Measurements from ENCODE around the gene TRAPPC2. TPM values are rescaled to one million over a fixed set of nuclear protein-coding genes. Genes with fewer than 3 reads are reported as not detected.

TRAPPC2 gene
- total RNA-seq, 1 donor from 2014 or later, result 12.4 TPM

DNA sequence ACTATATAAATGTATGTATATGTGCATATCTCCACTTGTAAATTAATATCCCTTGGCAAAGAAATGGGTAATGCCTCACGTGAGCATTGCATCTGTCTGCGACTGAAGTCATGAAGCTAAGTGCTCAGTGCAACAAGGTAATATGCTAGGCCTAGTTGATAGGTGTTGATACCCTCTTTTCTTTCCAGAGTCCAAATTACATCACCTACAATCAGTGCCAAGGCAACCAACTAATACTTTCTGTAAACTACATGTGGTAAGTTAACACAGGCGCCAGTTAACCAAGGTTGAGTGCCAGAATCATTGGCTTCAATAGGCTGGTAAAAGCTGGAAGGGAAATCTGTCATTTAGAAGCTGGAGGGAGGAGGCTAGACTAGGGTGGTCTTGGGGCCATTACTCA, 41.4 kb upstream of the TRAPPC2 start:
- Mint-ChIP-seq H3K4me3 (ENCODE audit: unreplicated experiment) (no peak overlapping the region), H3K27ac (ENCODE audit: unreplicated experiment) (no peak overlapping the region), H3K36me3 (ENCODE audit: low read depth, unreplicated experiment) (no peaks in the 10 kb centered on the region), H3K27me3 (ENCODE audit: unreplicated experiment) (no peaks in the 10 kb centered on the region), H3K4me1 (ENCODE audit: unreplicated experiment) (no peaks in the 10 kb centered on the region), H3K9me3 (ENCODE audit: unreplicated experiment) (no peaks in the 10 kb centered on the region)
- no peak for DNase-seq (ENCODE audit: low spot score)
- TF ChIP-seq, protein P1, sequence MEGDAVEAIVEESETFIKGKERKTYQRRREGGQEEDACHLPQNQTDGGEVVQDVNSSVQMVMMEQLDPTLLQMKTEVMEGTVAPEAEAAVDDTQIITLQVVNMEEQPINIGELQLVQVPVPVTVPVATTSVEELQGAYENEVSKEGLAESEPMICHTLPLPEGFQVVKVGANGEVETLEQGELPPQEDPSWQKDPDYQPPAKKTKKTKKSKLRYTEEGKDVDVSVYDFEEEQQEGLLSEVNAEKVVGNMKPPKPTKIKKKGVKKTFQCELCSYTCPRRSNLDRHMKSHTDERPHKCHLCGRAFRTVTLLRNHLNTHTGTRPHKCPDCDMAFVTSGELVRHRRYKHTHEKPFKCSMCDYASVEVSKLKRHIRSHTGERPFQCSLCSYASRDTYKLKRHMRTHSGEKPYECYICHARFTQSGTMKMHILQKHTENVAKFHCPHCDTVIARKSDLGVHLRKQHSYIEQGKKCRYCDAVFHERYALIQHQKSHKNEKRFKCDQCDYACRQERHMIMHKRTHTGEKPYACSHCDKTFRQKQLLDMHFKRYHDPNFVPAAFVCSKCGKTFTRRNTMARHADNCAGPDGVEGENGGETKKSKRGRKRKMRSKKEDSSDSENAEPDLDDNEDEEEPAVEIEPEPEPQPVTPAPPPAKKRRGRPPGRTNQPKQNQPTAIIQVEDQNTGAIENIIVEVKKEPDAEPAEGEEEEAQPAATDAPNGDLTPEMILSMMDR (IDR thresholded peaks at IDR 0.05; ENCODE audit: unreplicated experiment), result no peak

DNA sequence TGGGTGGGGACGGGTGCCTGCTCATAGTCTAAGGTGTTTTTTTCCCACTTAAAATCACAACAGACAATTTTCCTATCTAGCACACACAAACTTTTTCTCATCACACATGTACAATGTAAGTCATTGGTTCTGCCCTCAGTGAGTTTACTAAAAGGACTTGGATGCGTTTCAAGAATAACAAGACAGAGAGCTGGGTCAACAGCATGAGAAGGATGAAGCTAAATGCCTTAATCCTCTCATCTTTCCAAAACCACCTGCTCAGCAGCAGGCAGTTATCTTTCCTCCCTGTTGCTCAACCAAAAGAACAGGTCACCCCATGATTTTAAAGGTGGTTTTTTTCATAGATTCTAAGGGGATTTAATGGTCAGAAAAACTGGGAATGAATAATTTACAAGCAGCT, 40.3 kb upstream of the TRAPPC2 start:
- DNase-seq (ENCODE audit: low spot score), result no peak
- H3K27me3 Mint-ChIP-seq (ENCODE audit: unreplicated experiment), result no peaks in the 10 kb centered on the region
- no peak overlapping the region for H3K27ac Mint-ChIP-seq (ENCODE audit: unreplicated experiment)
- TF ChIP-seq, protein P1 (IDR thresholded peaks at IDR 0.05; ENCODE audit: unreplicated experiment), result no peak
- H3K9me3 Mint-ChIP-seq (ENCODE audit: unreplicated experiment), result no peaks in the 10 kb centered on the region
- H3K36me3 Mint-ChIP-seq (ENCODE audit: low read depth, unreplicated experiment), result no peaks in the 10 kb centered on the region
- H3K4me1 Mint-ChIP-seq (ENCODE audit: unreplicated experiment), result no peaks in the 10 kb centered on the region
- H3K4me3 Mint-ChIP-seq (ENCODE audit: unreplicated experiment), result no peak overlapping the region

DNA sequence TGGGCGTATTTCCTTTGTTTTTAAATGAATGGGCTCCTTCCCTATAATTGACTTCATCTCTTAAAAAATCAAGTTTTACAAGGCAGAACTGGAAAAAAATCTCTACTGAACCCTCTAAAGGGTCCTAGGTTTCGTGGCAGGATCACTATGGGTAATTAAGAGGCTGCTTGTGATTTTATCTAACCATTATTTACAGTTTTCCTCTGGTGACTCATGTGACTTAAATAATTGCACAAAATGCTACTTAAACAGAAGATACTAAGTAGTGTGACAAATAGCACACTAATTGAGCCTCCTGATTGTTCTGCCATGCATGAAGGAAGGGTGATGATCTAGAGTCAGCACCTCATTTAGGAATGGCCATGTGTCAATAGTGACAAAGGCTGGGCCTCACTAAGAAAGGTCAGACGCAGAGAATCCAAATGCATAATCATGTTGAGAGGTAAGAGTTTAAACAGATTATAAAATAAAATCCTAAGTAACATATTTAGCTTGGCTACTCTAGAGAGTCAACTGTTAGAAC, 35.7 kb upstream of the TRAPPC2 start:
- H3K9me3 Mint-ChIP-seq (ENCODE audit: unreplicated experiment), result no peaks in the 10 kb centered on the region
- H3K36me3 Mint-ChIP-seq (ENCODE audit: low read depth, unreplicated experiment), result peaks cover 12% of the 10 kb centered on the region
- no peak overlapping the region for H3K27ac Mint-ChIP-seq (ENCODE audit: unreplicated experiment)
- DNase-seq (ENCODE audit: low spot score), result no peak
- H3K27me3 Mint-ChIP-seq (ENCODE audit: unreplicated experiment), result peaks cover 1% of the 10 kb centered on the region
- TF ChIP-seq, protein P1 (IDR thresholded peaks at IDR 0.05; ENCODE audit: unreplicated experiment), result no peak
- peaks cover 11% of the 10 kb centered on the region for H3K4me1 Mint-ChIP-seq (ENCODE audit: unreplicated experiment)
- H3K4me3 Mint-ChIP-seq (ENCODE audit: unreplicated experiment), result no peak overlapping the region

DNA sequence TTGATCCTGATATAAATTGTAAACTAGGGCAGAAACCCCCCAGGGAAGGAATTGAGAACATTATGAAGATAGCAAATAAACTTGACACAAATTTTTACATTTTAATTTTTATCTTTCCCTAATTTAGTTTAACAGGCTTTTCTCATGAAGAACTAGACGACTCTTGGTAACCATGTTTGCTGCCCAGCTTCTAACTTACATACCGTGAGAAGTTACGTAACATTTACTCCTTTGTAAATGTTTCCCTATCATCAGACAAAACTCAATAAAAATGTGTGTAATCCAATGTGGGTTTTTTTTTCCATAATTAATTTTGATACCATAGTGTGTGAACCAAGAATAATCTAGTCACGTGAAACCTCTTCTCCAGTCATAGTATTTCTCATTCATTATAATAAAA, 34.5 kb upstream of the TRAPPC2 start:
- peaks cover 3% of the 10 kb centered on the region for H3K27me3 Mint-ChIP-seq (ENCODE audit: unreplicated experiment)
- H3K9me3 Mint-ChIP-seq (ENCODE audit: unreplicated experiment), result no peaks in the 10 kb centered on the region
- TF ChIP-seq, protein P1 (IDR thresholded peaks at IDR 0.05; ENCODE audit: unreplicated experiment), result no peak
- no peak for DNase-seq (ENCODE audit: low spot score)
- peaks cover 12% of the 10 kb centered on the region for H3K36me3 Mint-ChIP-seq (ENCODE audit: low read depth, unreplicated experiment)
- H3K27ac Mint-ChIP-seq (ENCODE audit: unreplicated experiment), result no peak overlapping the region
- H3K4me3 Mint-ChIP-seq (ENCODE audit: unreplicated experiment), result no peak overlapping the region
- H3K4me1 Mint-ChIP-seq (ENCODE audit: unreplicated experiment), result peaks cover 18% of the 10 kb centered on the region

DNA sequence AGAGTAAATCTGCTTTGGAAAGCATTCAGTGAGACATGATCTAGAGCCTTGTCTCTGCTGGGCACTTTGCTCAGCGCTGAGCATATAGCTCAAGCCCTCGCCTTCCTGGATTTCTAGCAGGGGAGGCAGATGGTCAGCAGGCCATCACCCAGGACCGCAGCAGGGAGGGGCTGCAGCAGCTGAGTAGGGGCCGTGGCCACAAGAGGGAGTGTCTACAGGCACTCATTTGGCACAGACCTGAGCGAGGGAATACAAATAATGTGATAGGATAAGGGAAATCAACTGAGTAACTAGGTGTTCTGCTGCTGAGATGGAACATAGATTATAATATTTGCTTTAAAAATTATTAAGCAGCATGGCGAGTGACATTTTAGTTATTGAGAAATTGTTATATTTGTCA, 30.3 kb upstream of the TRAPPC2 start:
- H3K27ac Mint-ChIP-seq (ENCODE audit: unreplicated experiment), result peak overlapping the region; percentile 52
- H3K4me1 Mint-ChIP-seq (ENCODE audit: unreplicated experiment), result peaks cover 21% of the 10 kb centered on the region
- H3K4me3 Mint-ChIP-seq (ENCODE audit: unreplicated experiment), result no peak overlapping the region
- H3K9me3 Mint-ChIP-seq (ENCODE audit: unreplicated experiment), result no peaks in the 10 kb centered on the region
- peaks cover 3% of the 10 kb centered on the region for H3K27me3 Mint-ChIP-seq (ENCODE audit: unreplicated experiment)
- DNase-seq (ENCODE audit: low spot score), result peak; percentile 45
- H3K36me3 Mint-ChIP-seq (ENCODE audit: low read depth, unreplicated experiment), result peaks cover 12% of the 10 kb centered on the region
- TF ChIP-seq, protein P1 (IDR thresholded peaks at IDR 0.05; ENCODE audit: unreplicated experiment), result no peak

All from endothelial cell (in vitro differentiated cells).